Measurements from ENCODE around the gene WWOX. TPM values are rescaled to one million over a fixed set of nuclear protein-coding genes. Genes with fewer than 3 reads are reported as not detected.

The WWOX gene
- total and polyA plus RNA-seq, 2 of the 13 experiments (the other 11 are each of a cell fraction or from before 2014, with no cell fraction given): 9.1 to 37.4 TPM

DNA sequence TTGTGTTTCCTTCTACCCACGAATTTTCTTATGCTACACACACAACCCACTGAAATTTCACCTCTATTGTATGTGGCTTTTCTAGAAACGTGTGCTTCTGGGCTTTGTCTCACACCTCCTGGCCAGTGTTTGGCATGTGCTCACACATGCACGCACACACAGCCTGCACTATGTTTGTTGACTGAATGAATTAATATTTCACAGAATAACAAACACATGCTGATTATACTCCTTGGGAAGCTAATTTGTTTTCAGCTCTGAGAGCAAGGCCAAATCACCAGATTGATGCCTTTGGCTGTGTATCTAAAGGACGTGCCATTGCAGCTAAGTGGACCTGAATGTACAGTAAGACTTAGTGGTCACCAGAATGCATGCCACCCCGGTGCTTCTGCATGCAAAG, 210.7 kb downstream of the WWOX start:
- Histone ChIP-seq H2AFZ (ENCODE audit: low read length) (no peak overlapping the region), H3K4me3 (replicated peaks in 1 of 3; ENCODE audit: insufficient read depth in 1 of 3, low read depth in 2 of 3, low read length in 3 of 3) (no peak overlapping the region), H3K79me2 (ENCODE audit: insufficient read depth, low read length) (no peaks in the 10 kb centered on the region), H3K4me1 (ENCODE audit: insufficient read depth, low read length) (peaks cover 10% of the 10 kb centered on the region), H3K4me2 (ENCODE audit: low read depth, low read length) (no peak overlapping the region), H4K20me1 (ENCODE audit: insufficient read depth, low read length) (no peaks in the 10 kb centered on the region), H3K36me3 (replicated peaks in 1 of 2; ENCODE audit: control insufficient read depth in 1 of 2, insufficient read depth in 2 of 2, low read length in 2 of 2) (no peaks in the 10 kb centered on the region), H3K27me3 (ENCODE audit: control insufficient read depth in 1 of 2, insufficient read depth in 2 of 2, low read length in 2 of 2) (no peaks in the 10 kb centered on the region), H3K9me3 (ENCODE audit: low read length) (no peaks in the 10 kb centered on the region), H3K27ac (ENCODE audit: extremely low read length, insufficient read depth, low read length) (no peak overlapping the region), H3K9ac (ENCODE audit: insufficient read depth, low read depth, low read length) (no peak overlapping the region)
- no TSS peak for BruUV-seq (replicated peaks)
- ChIA-PET CTCF (ENCODE audit: low intra/inter-chr PET ratio, low total read pairs) (no interaction called here), POLR2A (no interaction called here)
- DNase-seq (ENCODE audit: low spot score) (no peak), ATAC-seq (0 out of 3 replicates have a peak, but pooled peaks have one; percentile 28), FAIRE-seq (no peak)
- intact Hi-C loops (cut with micrococcal nuclease; ENCODE audit: unreplicated experiment) (no loop called here), in situ Hi-C loops (cut with HindIII; ENCODE audit: extremely low pct_ligation_motif_present, low pct_unique_long_range_greater_than_20kb) (no loop called here)
- TF ChIP-seq ZNF292 (CRISPR knock-in tag; IDR thresholded peaks at IDR 0.05; ENCODE audit: borderline replicate concordance, low read depth) (no peak), SALL1 (CRISPR knock-in tag; IDR thresholded peaks at IDR 0.05) (peak; percentile 45; the same call in 1 of the 2 replicates), YY1 (IDR thresholded peaks at IDR 0.05; ENCODE audit: insufficient read depth, insufficient replicate concordance, low read depth, low read length) (no peak), ZNF558 (CRISPR knock-in tag; IDR thresholded peaks at IDR 0.05; ENCODE audit: borderline replicate concordance) (0 out of 2 replicates have a peak, but pooled peaks have one; percentile 23), SOX6 (IDR thresholded peaks at IDR 0.05) (no peak), SOX6 (CRISPR knock-in tag; IDR thresholded peaks at IDR 0.05) (0 out of 2 replicates have a peak, but pooled peaks have one; percentile 17)
- TF ChIP-seq, protein P1, sequence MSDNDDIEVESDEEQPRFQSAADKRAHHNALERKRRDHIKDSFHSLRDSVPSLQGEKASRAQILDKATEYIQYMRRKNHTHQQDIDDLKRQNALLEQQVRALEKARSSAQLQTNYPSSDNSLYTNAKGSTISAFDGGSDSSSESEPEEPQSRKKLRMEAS (IDR thresholded peaks at IDR 0.05): peak; percentile 48; the same call in 1 of the 2 replicates
- whole genome bisulfite sequencing (ENCODE audit: low lambda C conversion rate): 70% methylated on average over 5 of the region's 5 CpGs

DNA sequence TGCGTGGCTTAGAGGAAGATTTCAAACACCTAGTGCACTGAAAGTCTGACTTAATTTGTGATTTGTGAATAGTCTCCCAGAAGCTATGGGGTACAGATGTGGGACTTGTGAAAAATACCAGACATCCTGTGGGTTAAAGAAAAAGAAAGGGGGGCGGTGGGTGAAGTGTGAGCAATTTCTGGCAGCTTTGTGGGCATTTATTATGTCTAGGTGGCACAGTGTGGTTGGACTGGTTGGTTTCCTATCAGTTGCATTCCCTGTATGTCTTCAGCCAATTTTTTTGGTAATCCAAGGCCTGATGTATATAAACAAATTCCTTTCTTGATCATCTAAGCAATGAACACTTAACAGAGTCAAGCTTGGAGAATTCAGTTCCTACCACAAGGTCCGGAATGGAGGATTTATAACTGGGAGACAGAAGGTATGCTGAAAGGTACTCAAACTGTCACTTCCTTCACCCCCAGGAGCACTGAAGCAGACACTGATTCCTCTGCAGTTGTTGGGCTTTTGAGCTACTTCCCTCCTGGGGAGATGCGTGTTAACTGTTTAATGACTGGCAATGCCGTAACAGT, 211.6 kb downstream of the WWOX start:
- POLR2A ChIA-PET: no interaction called here
- no peak overlapping the region for H3K27ac ChIP-seq (ENCODE audit: extremely low read length, insufficient read depth, low read length)
- ATAC-seq (no peak), DNase-seq (ENCODE audit: low spot score) (no peak), FAIRE-seq (no peak)
- H3K36me3 ChIP-seq (replicated peaks in 1 of 2; ENCODE audit: control insufficient read depth in 1 of 2, insufficient read depth in 2 of 2, low read length in 2 of 2): no peaks in the 10 kb centered on the region
- in situ Hi-C loops (cut with HindIII; ENCODE audit: extremely low pct_ligation_motif_present, low pct_unique_long_range_greater_than_20kb) (no loop called here), intact Hi-C loops (cut with micrococcal nuclease; ENCODE audit: unreplicated experiment) (no loop called here)
- H3K9me3 ChIP-seq (ENCODE audit: low read length): no peaks in the 10 kb centered on the region
- BruUV-seq (replicated peaks): no TSS peak
- H3K4me2 ChIP-seq (ENCODE audit: low read depth, low read length): no peak overlapping the region
- H3K4me3 ChIP-seq (replicated peaks in 1 of 3; ENCODE audit: insufficient read depth in 1 of 3, low read depth in 2 of 3, low read length in 3 of 3): no peak overlapping the region
- WGBS (ENCODE audit: low lambda C conversion rate): 98% methylated on average over 5 of the region's 5 CpGs
- no peaks in the 10 kb centered on the region for H4K20me1 ChIP-seq (ENCODE audit: insufficient read depth, low read length)
- H3K27me3 ChIP-seq (ENCODE audit: control insufficient read depth in 1 of 2, insufficient read depth in 2 of 2, low read length in 2 of 2): no peaks in the 10 kb centered on the region
- no peak overlapping the region for H3K9ac ChIP-seq (ENCODE audit: insufficient read depth, low read depth, low read length)
- CTCF ChIA-PET (ENCODE audit: low intra/inter-chr PET ratio, low total read pairs): no interaction called here
- no peak overlapping the region for H2AFZ ChIP-seq (ENCODE audit: low read length)
- H3K79me2 ChIP-seq (ENCODE audit: insufficient read depth, low read length): no peaks in the 10 kb centered on the region
- peaks cover 10% of the 10 kb centered on the region for H3K4me1 ChIP-seq (ENCODE audit: insufficient read depth, low read length)
- no peak for TF ChIP-seq MED8 (CRISPR knock-in tag; IDR thresholded peaks at IDR 0.05; ENCODE audit: insufficient replicate concordance)
- peak; percentile 32 for TF ChIP-seq ZNF883 (CRISPR knock-in tag; IDR thresholded peaks at IDR 0.05; ENCODE audit: not compliant biosample characterization)
- TF ChIP-seq FOXJ3 (CRISPR knock-in tag; IDR thresholded peaks at IDR 0.05; ENCODE audit: borderline replicate concordance): no peak
- no peak for TF ChIP-seq CBX1 (IDR thresholded peaks at IDR 0.05; ENCODE audit: low read depth)
- peak; percentile 47; the same call in 1 of the 2 replicates for TF ChIP-seq ZNF652 (CRISPR knock-in tag; IDR thresholded peaks at IDR 0.05; ENCODE audit: borderline replicate concordance, low read depth)
- no peak for TF ChIP-seq ZBTB42 (CRISPR knock-in tag; IDR thresholded peaks at IDR 0.05)
- TF ChIP-seq, protein P2, sequence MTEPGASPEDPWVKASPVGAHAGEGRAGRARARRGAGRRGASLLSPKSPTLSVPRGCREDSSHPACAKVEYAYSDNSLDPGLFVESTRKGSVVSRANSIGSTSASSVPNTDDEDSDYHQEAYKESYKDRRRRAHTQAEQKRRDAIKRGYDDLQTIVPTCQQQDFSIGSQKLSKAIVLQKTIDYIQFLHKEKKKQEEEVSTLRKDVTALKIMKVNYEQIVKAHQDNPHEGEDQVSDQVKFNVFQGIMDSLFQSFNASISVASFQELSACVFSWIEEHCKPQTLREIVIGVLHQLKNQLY (CRISPR knock-in tag; IDR thresholded peaks at IDR 0.05): no peak
